Suppressor macrophage treated with lipopolysaccharide for 4 hours (primary cell): ENCODE results near the gene ARHGDIG.
"Not testable (repeated sequence)": the region's sequence is repeated elsewhere in the genome, so short reads cannot be mapped to it uniquely, and the experiment has no call there.

ENCODE experiments used
- DNase-seq: peaks from one replicate; pipeline ENCODE4 v3.0.0-alpha.2; 2020

Gene ARHGDIG

GRCh38 chr16:264440-264951 is 15.9 kb upstream of the ARHGDIG start:
- no peak for DNase-seq

- no peak for DNase-seq
Measured at GRCh38 chr16:265002-265529, 15.3 kb upstream of the ARHGDIG start.

- DNase-seq, result no peak
Measured at GRCh38 chr16:265711-266110, 14.7 kb upstream of the ARHGDIG start.

- no peak for DNase-seq
Measured at GRCh38 chr16:266258-267164, 13.9 kb upstream of the ARHGDIG start.

GRCh38 chr16:267562-267961 is 12.8 kb upstream of the ARHGDIG start:
- not testable (repeated sequence) for DNase-seq

- no peak for DNase-seq
Measured at GRCh38 chr16:268141-269053, 12.0 kb upstream of the ARHGDIG start.

GRCh38 chr16:269061-269796 is 11.2 kb upstream of the ARHGDIG start:
- DNase-seq, result no peak

GRCh38 chr16:270381-271255 is 9.8 kb upstream of the ARHGDIG start:
- DNase-seq, result no peak

- DNase-seq, result no peak
Measured at GRCh38 chr16:272633-273546, 7.5 kb upstream of the ARHGDIG start.

- DNase-seq, result no peak
Measured at GRCh38 chr16:273547-274421, 6.6 kb upstream of the ARHGDIG start.

- DNase-seq, result no peak
Measured at GRCh38 chr16:275041-275641, 5.2 kb upstream of the ARHGDIG start.

GRCh38 chr16:275786-276232 is 4.6 kb upstream of the ARHGDIG start, which contains the start of gene RGS11:
Gene RGS11, minus strand, starts transcription at chr16:275944. Its CDS starts 33 bp downstream, at chr16:275911.
- no peak for DNase-seq

- DNase-seq, result no peak
Measured at GRCh38 chr16:276426-277077, 3.8 kb upstream of the ARHGDIG start.

GRCh38 chr16:278863-279366 is 1.5 kb upstream of the ARHGDIG start:
- DNase-seq, result peak; percentile 5

GRCh38 chr16:279531-279930 is 860 bp upstream of the ARHGDIG start:
- no peak for DNase-seq

- DNase-seq, result no peak
Measured at GRCh38 chr16:280005-280460, 358 bp upstream of the ARHGDIG start.

- no peak for DNase-seq
Measured at GRCh38 chr16:280991-281659, 734 bp downstream of the ARHGDIG start.
